Breast epithelium (tissue), 3 donors: ENCODE results near the gene KCMF1.

ENCODE experiments used
- POLR2A ChIP-seq: fragments of 450-650 bp; IDR thresholded peaks from one replicate; pipeline ENCODE4 v1.6.1; 2016; ENCODE audit warnings: antibody characterized with exemption, mild to moderate bottlenecking, moderate library complexity
- TF ChIP-seq, protein P1 (sequence below), 3 donors: fragments of 450-650 bp; IDR thresholded peaks; one replicate each; pipeline ENCODE4 v1.5.1; 2016 to 2017; ENCODE audit warnings: antibody characterized with exemption in 3 of 3, mild to moderate bottlenecking in 3 of 3, moderate library complexity in 3 of 3

DNA sequence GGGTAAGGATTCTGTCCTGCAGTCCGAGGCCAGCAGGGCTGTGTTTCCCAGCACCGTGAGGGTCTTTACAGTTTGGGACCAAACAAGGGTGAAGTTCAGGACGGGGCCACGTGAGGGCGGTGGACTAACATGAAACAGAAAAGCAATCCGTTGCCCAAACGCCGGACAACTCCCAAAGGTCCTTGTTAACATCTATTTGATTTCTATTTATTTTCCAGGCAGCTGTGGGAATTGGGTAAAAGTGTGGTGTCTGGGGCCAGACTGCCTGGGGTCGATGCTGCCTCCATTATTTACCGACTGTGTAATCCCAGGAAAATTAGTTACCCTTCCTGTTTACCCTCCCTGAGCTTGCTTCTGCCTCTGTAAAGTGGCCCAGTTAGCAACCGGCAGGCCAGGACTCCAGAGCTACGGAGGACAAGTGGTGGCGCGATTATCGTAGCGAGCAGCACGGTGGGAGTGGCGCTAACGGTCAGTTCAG is 96.0 kb downstream of the KCMF1 start:
- no peak for TF ChIP-seq POLR2A
- TF ChIP-seq, protein P1, sequence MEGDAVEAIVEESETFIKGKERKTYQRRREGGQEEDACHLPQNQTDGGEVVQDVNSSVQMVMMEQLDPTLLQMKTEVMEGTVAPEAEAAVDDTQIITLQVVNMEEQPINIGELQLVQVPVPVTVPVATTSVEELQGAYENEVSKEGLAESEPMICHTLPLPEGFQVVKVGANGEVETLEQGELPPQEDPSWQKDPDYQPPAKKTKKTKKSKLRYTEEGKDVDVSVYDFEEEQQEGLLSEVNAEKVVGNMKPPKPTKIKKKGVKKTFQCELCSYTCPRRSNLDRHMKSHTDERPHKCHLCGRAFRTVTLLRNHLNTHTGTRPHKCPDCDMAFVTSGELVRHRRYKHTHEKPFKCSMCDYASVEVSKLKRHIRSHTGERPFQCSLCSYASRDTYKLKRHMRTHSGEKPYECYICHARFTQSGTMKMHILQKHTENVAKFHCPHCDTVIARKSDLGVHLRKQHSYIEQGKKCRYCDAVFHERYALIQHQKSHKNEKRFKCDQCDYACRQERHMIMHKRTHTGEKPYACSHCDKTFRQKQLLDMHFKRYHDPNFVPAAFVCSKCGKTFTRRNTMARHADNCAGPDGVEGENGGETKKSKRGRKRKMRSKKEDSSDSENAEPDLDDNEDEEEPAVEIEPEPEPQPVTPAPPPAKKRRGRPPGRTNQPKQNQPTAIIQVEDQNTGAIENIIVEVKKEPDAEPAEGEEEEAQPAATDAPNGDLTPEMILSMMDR (IDR thresholded peaks at IDR 0.05) = peak; percentile 54 to 86 (median 76)
